Measurements from ENCODE around the gene SAMD1. TPM values are rescaled to one million over a fixed set of nuclear protein-coding genes. Genes with fewer than 3 reads are reported as not detected.
A peak's percentile ranks its signal among the peaks of the same experiment; 100 is the strongest.

SAMD1 gene
- polyA plus RNA-seq, 4 donors, result 38.8 to 59.8 (median 42.3) TPM

DNA sequence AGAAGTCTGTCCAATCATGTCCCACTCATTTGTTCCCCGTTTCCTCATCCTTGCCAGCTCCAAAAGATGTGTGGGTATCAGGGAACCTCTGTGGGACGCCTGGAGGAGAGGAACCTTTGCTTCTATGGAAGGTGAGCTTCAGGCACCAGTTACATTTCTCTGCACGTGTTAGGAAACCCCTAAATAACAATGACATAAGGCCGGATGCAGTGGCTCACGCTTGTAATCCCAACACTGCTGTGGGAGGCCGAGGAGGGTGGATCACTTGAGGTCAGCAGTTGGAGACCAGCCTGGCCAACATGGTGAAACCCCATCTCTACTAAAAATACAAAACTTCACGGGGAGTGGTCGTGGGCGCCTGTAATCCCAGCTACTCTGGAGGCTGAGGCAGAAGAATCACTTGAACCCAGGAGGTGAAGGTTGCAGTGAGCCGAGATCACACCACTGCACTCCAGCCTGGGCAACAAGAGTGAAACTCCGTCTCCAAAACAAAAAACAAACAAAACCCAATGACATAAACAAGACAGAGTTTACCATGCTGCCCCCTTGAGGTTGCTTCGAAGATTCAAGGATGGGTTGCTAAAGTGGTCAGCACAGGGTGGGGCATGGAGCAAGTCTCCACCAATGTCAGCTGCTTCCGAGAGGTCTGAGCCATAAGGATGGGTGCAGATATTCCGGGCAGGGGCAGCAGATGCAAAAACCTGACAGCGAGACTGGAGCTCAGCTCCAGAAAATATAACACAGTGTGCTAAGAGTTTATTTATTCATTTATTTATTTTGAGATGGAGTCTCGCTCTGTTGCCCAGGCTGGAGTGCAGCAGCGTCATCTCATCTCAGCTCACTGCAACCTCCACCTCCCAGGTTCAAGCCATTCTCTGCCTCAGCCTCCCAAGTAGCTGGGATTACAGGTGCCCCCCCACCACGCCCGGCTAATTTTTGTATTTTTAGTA is 47.6 kb downstream of the SAMD1 start:
- peak in 2 of 4 donors; percentile 50 to 63 for DNase-seq (ENCODE audit: low read depth in 4 of 4, low spot score in 3 of 4)

DNA sequence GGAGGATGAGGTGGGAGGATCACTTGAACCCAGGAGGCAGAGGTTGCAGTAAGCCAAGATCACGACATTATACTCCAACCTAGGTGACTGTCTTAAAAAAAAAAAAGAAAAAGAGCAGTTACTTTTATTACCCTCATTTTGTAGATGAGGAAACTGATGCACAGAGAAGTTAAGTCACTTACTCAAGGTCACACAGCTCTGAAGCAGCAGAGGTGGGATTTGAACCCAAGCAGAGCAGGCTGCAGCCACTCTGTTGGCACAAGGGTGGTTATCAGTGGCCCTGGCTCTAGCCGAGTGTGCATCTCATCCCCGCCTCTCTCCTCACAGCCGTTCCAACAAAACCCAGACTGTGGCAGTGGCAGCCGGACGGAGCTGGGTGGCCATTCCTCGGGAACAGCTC is 51.4 kb downstream of the SAMD1 start:
- no peak for DNase-seq (ENCODE audit: low read depth in 4 of 4, low spot score in 3 of 4)

Other genes with a start within 250 kb of the SAMD1 start
- gene NANOS3, start 213.6 kb downstream of the SAMD1 start, polyA plus RNA-seq (ENCODE audit: insufficient read length in 4 of 4), result 1 to 10 TPM; 1.6 to 2.1 (median 1.8) TPM
- gene BRME1, start 184.6 kb downstream of the SAMD1 start, polyA plus RNA-seq (ENCODE audit: insufficient read length in 4 of 4), result 1 to 10 TPM; 4.8 to 6.6 (median 5.0) TPM
- gene CC2D1A, start 184.6 kb downstream of the SAMD1 start, polyA plus RNA-seq (ENCODE audit: insufficient read length in 4 of 4), result 10 to 100 TPM; 23.9 to 30.4 (median 27.6) TPM
- gene PODNL1, start 152.3 kb downstream of the SAMD1 start, polyA plus RNA-seq (ENCODE audit: insufficient read length in 4 of 4), result 1 to 10 TPM in 2 of 4 donors, under 1 TPM in 2; 0.84 to 1.6 (median 1.1) TPM
- gene DCAF15, start 138.2 kb downstream of the SAMD1 start, polyA plus RNA-seq (ENCODE audit: insufficient read length in 4 of 4), result 10 to 100 TPM; 33.3 to 41.3 (median 36.2) TPM
- 10 to 100 TPM in 3 of 4 donors, 1 to 10 TPM in 1; 9.5 to 15.8 (median 11.6) TPM for gene RFX1, start 84.4 kb downstream of the SAMD1 start, polyA plus RNA-seq (ENCODE audit: insufficient read length in 4 of 4)
- not detected for gene RLN3, start 62.6 kb downstream of the SAMD1 start, polyA plus RNA-seq (ENCODE audit: insufficient read length in 4 of 4)
- 1 to 10 TPM; 6.5 to 8.2 (median 7.3) TPM for gene IL27RA, start 59.0 kb downstream of the SAMD1 start, polyA plus RNA-seq (ENCODE audit: insufficient read length in 4 of 4)
- 10 to 100 TPM; 19.0 to 27.1 (median 21.5) TPM for gene PALM3, start 28.7 kb downstream of the SAMD1 start, polyA plus RNA-seq (ENCODE audit: insufficient read length in 4 of 4)
- gene MISP3, start 18.0 kb downstream of the SAMD1 start, polyA plus RNA-seq (ENCODE audit: insufficient read length in 4 of 4), result 1 to 10 TPM; 6.7 to 9.2 (median 7.6) TPM
- under 1 TPM in 1 of 4 donors, not detected in 3; 0.10 TPM for gene C19orf67, start 5.0 kb downstream of the SAMD1 start, polyA plus RNA-seq (ENCODE audit: insufficient read length in 4 of 4)
- 100 to 1,000 TPM in 2 of 4 donors, 10 to 100 TPM in 2; 89.9 to 107 (median 98.6) TPM for gene PRKACA, start 27.0 kb upstream of the SAMD1 start, polyA plus RNA-seq (ENCODE audit: insufficient read length in 4 of 4)
- gene ASF1B, start 45.8 kb upstream of the SAMD1 start, polyA plus RNA-seq (ENCODE audit: insufficient read length in 4 of 4), result 10 to 100 TPM; 17.5 to 22.7 (median 20.4) TPM
- gene ADGRL1, start 115.4 kb upstream of the SAMD1 start, polyA plus RNA-seq (ENCODE audit: insufficient read length in 4 of 4), result 10 to 100 TPM; 34.3 to 45.4 (median 38.1) TPM